ENCODE data around the gene PDGFRB. TPM values are rescaled to one million over a fixed set of nuclear protein-coding genes. Genes with fewer than 3 reads are reported as not detected.
"Not testable (repeated sequence)": the region's sequence is repeated elsewhere in the genome, so short reads cannot be mapped to it uniquely, and the experiment has no call there.

PDGFRB gene
- total and polyA plus RNA-seq, 2 donors (not counting 1 experiment from before 2014, with no cell fraction given), result 231 to 347 TPM

- peaks cover 6% of the 10 kb centered on the region for H3K27me3 ChIP-seq (ENCODE audit: control insufficient read depth, insufficient read depth, low read length)
- TF ChIP-seq EZH2 (IDR thresholded peaks at IDR 0.05; ENCODE audit: low read length, missing control alignments) (no peak), CTCF (conservative IDR thresholded peaks at IDR 0.05 in 1 of 2, IDR thresholded peaks at IDR 0.05 in 1 of 2; ENCODE audit: low read depth in 1 of 2, low read length in 2 of 2) (no peak)
Measured at GRCh38 chr5:150092159-150092787, 63.4 kb downstream of the PDGFRB start.

GRCh38 chr5:150085950-150086715 is 69.5 kb downstream of the PDGFRB start, which contains the start of gene CSF1R:
TSS of gene CSF1R (minus strand) at chr5:150086554. CDS start at chr5:150086427, 127 bp downstream.
- DNase-seq (ENCODE audit: low read depth in 2 of 2), result no peak
- H3K4me1 ChIP-seq (ENCODE audit: control insufficient read depth, extremely low read depth, insufficient read depth, low read length), result no peaks in the 10 kb centered on the region
- H3K9ac ChIP-seq (ENCODE audit: insufficient read depth, low read length), result no peak within 1 kb of the TSS
- no peaks in the 10 kb centered on the region for H3K9me3 ChIP-seq (ENCODE audit: control insufficient read depth, insufficient read depth, low read depth, low read length)
- no peak within 1 kb of the TSS for H3K27ac ChIP-seq (ENCODE audit: insufficient read depth, low read length)
- H3K79me2 ChIP-seq (ENCODE audit: control insufficient read depth, insufficient read depth, low read length), result no peaks in the 10 kb centered on the region
- H2AFZ ChIP-seq (ENCODE audit: low read length), result no peak within 1 kb of the TSS
- peaks cover 15% of the 10 kb centered on the region for H3K27me3 ChIP-seq (ENCODE audit: control insufficient read depth, insufficient read depth, low read length)
- no peaks in the 10 kb centered on the region for H3K36me3 ChIP-seq (ENCODE audit: control insufficient read depth, insufficient read depth, low read length)
- H4K20me1 ChIP-seq (ENCODE audit: control insufficient read depth, extremely low read depth, insufficient read depth, low read length), result no peaks in the 10 kb centered on the region
- H3K4me3 ChIP-seq (replicated peaks in 1 of 4; ENCODE audit: control extremely low read depth in 1 of 4, insufficient read depth in 1 of 4, low read depth in 3 of 4, low read length in 4 of 4), result no peak within 1 kb of the TSS
- no peak within 1 kb of the TSS for H3K4me2 ChIP-seq (ENCODE audit: extremely low read depth, insufficient read depth, low read length)
- no peak for TF ChIP-seq CTCF (conservative IDR thresholded peaks at IDR 0.05 in 1 of 2, IDR thresholded peaks at IDR 0.05 in 1 of 2; ENCODE audit: low read depth in 1 of 2, low read length in 2 of 2)
- no peak for TF ChIP-seq EZH2 (IDR thresholded peaks at IDR 0.05; ENCODE audit: low read length, missing control alignments)

More at GRCh38 chr5:150092159-150092787, 63.4 kb downstream of the PDGFRB start:
- Histone ChIP-seq H3K9ac (ENCODE audit: insufficient read depth, low read length) (no peak overlapping the region), H3K9me3 (ENCODE audit: control insufficient read depth, insufficient read depth, low read depth, low read length) (no peaks in the 10 kb centered on the region), H3K4me2 (ENCODE audit: extremely low read depth, insufficient read depth, low read length) (no peak overlapping the region), H3K27ac (ENCODE audit: insufficient read depth, low read length) (no peak overlapping the region), H4K20me1 (ENCODE audit: control insufficient read depth, extremely low read depth, insufficient read depth, low read length) (no peaks in the 10 kb centered on the region), H3K79me2 (ENCODE audit: control insufficient read depth, insufficient read depth, low read length) (no peaks in the 10 kb centered on the region), H3K4me3 (replicated peaks in 1 of 4; ENCODE audit: control extremely low read depth in 1 of 4, insufficient read depth in 1 of 4, low read depth in 3 of 4, low read length in 4 of 4) (no peak overlapping the region), H3K36me3 (ENCODE audit: control insufficient read depth, insufficient read depth, low read length) (no peaks in the 10 kb centered on the region), H3K4me1 (ENCODE audit: control insufficient read depth, extremely low read depth, insufficient read depth, low read length) (no peaks in the 10 kb centered on the region), H2AFZ (ENCODE audit: low read length) (no peak overlapping the region)
- no peak for DNase-seq (ENCODE audit: low read depth in 2 of 2)

- no peak overlapping the region for H3K4me2 ChIP-seq (ENCODE audit: extremely low read depth, insufficient read depth, low read length)
- H3K4me1 ChIP-seq (ENCODE audit: control insufficient read depth, extremely low read depth, insufficient read depth, low read length), result no peaks in the 10 kb centered on the region
- peaks cover 15% of the 10 kb centered on the region for H3K27me3 ChIP-seq (ENCODE audit: control insufficient read depth, insufficient read depth, low read length)
- H3K79me2 ChIP-seq (ENCODE audit: control insufficient read depth, insufficient read depth, low read length), result no peaks in the 10 kb centered on the region
- no peak overlapping the region for H2AFZ ChIP-seq (ENCODE audit: low read length)
- H3K36me3 ChIP-seq (ENCODE audit: control insufficient read depth, insufficient read depth, low read length), result no peaks in the 10 kb centered on the region
- H4K20me1 ChIP-seq (ENCODE audit: control insufficient read depth, extremely low read depth, insufficient read depth, low read length), result no peaks in the 10 kb centered on the region
- H3K9me3 ChIP-seq (ENCODE audit: control insufficient read depth, insufficient read depth, low read depth, low read length), result no peaks in the 10 kb centered on the region
- no peak for DNase-seq (ENCODE audit: low read depth in 2 of 2)
- H3K27ac ChIP-seq (ENCODE audit: insufficient read depth, low read length), result no peak overlapping the region
- no peak overlapping the region for H3K4me3 ChIP-seq (replicated peaks in 1 of 4; ENCODE audit: control extremely low read depth in 1 of 4, insufficient read depth in 1 of 4, low read depth in 3 of 4, low read length in 4 of 4)
- no peak for TF ChIP-seq EZH2 (IDR thresholded peaks at IDR 0.05; ENCODE audit: low read length, missing control alignments)
- TF ChIP-seq CTCF (conservative IDR thresholded peaks at IDR 0.05 in 1 of 2, IDR thresholded peaks at IDR 0.05 in 1 of 2; ENCODE audit: low read depth in 1 of 2, low read length in 2 of 2), result no peak
- H3K9ac ChIP-seq (ENCODE audit: insufficient read depth, low read length), result no peak overlapping the region
Measured at GRCh38 chr5:150085191-150085912, 70.3 kb downstream of the PDGFRB start.

GRCh38 chr5:150084754-150085153 is 70.9 kb downstream of the PDGFRB start:
- not testable (repeated sequence) for H4K20me1 ChIP-seq (ENCODE audit: control insufficient read depth, extremely low read depth, insufficient read depth, low read length); H3K4me1 ChIP-seq (ENCODE audit: control insufficient read depth, extremely low read depth, insufficient read depth, low read length); H2AFZ ChIP-seq (ENCODE audit: low read length); DNase-seq (ENCODE audit: low read depth in 2 of 2); H3K9ac ChIP-seq (ENCODE audit: insufficient read depth, low read length); H3K9me3 ChIP-seq (ENCODE audit: control insufficient read depth, insufficient read depth, low read depth, low read length); H3K4me3 ChIP-seq (replicated peaks in 1 of 4; ENCODE audit: control extremely low read depth in 1 of 4, insufficient read depth in 1 of 4, low read depth in 3 of 4, low read length in 4 of 4); H3K36me3 ChIP-seq (ENCODE audit: control insufficient read depth, insufficient read depth, low read length); H3K4me2 ChIP-seq (ENCODE audit: extremely low read depth, insufficient read depth, low read length); H3K27ac ChIP-seq (ENCODE audit: insufficient read depth, low read length); H3K79me2 ChIP-seq (ENCODE audit: control insufficient read depth, insufficient read depth, low read length)
- H3K27me3 ChIP-seq (ENCODE audit: control insufficient read depth, insufficient read depth, low read length), result peaks cover 15% of the 10 kb centered on the region

Data from fibroblast of lung (primary cell).